Effector memory CD8-positive, alpha-beta T cell (primary cell): ENCODE results near the gene NSMF.
A peak's percentile ranks its signal among the peaks of the same experiment; 100 is the strongest.
"Not testable (repeated sequence)": the region's sequence is repeated elsewhere in the genome, so short reads cannot be mapped to it uniquely, and the experiment has no call there.

Experiments
- ATAC-seq: fragments of 150-1000 bp; cut with Tn5 transposase; replicated peaks from 2 replicates; pipeline ENCODE4 v1.10.0; 2021; ENCODE audit warnings: mild to moderate bottlenecking, moderate library complexity
- DNase-seq, 3 experiments: peaks; one replicate each; pipeline ENCODE4 v3.0.0; 2021
- H3K27ac Mint-ChIP-seq, 2 donors: one replicate each; pipeline ENCODE4 v1.8.0; 2022; ENCODE audit warnings: mild to moderate bottlenecking in 2 of 2, mixed read lengths in 2 of 2, moderate library complexity in 2 of 2
- H3K27me3 Mint-ChIP-seq, 2 donors: one replicate each; pipeline ENCODE4 v1.8.0; 2022; ENCODE audit warnings: mixed read lengths in 2 of 2
- H3K36me3 Mint-ChIP-seq: one replicate; pipeline ENCODE4 v1.8.0; 2022; ENCODE audit warnings: mild to moderate bottlenecking, moderate library complexity, mixed read lengths; ENCODE audit not compliant: insufficient read depth
- H3K4me1 Mint-ChIP-seq, 2 donors: one replicate each; pipeline ENCODE4 v1.8.0; 2022; ENCODE audit warnings: low read depth in 2 of 2, mixed read lengths in 2 of 2
- H3K4me3 Mint-ChIP-seq, 2 donors: one replicate each; pipeline ENCODE4 v1.8.0; 2022; ENCODE audit warnings: mild to moderate bottlenecking in 2 of 2, mixed read lengths in 2 of 2, moderate library complexity in 2 of 2
- H3K9me3 Mint-ChIP-seq, 2 donors: one replicate each; pipeline ENCODE4 v1.8.0; 2022; ENCODE audit warnings: mixed read lengths in 2 of 2

The NSMF gene

GRCh38 chr9:137476856-137477255 lies 17.7 kb upstream of the NSMF start:
- Mint-ChIP-seq H3K4me3 (no peak overlapping the region), H3K27ac (no peak overlapping the region), H3K36me3 (no peaks in the 10 kb centered on the region), H3K27me3 (no peaks in the 10 kb centered on the region), H3K9me3 (peaks cover 9 to 22% of the 10 kb centered on the region in 2 donors), H3K4me1 (peaks cover under 1 to 6% of the 10 kb centered on the region in 2 donors)
- ATAC-seq = no peak
- DNase-seq = no peak

- no peaks in the 10 kb centered on the region for H3K36me3 Mint-ChIP-seq
- no peak for ATAC-seq
- DNase-seq = no peak
- no peak overlapping the region for H3K27ac Mint-ChIP-seq
- H3K9me3 Mint-ChIP-seq = peaks cover 9 to 22% of the 10 kb centered on the region in 2 donors
- H3K4me1 Mint-ChIP-seq = peaks cover 2 to 3% of the 10 kb centered on the region in 2 donors
- no peaks in the 10 kb centered on the region for H3K27me3 Mint-ChIP-seq
- H3K4me3 Mint-ChIP-seq = no peak overlapping the region
Measured at GRCh38 chr9:137475666-137476065, 16.5 kb upstream of the NSMF start.

GRCh38 chr9:137474271-137474670 lies 15.1 kb upstream of the NSMF start:
- Mint-ChIP-seq H3K27me3 (no peaks in the 10 kb centered on the region), H3K27ac (no peak overlapping the region), H3K36me3 (peaks cover 3% of the 10 kb centered on the region), H3K9me3 (peaks cover 9 to 22% of the 10 kb centered on the region in 2 donors), H3K4me3 (no peak overlapping the region), H3K4me1 (peaks cover 4 to 5% of the 10 kb centered on the region in 2 donors)
- ATAC-seq (no peak), DNase-seq (no peak)

- H3K27ac Mint-ChIP-seq = no peak overlapping the region
- ATAC-seq (peak; percentile 46), DNase-seq (no peak)
- peaks cover 7 to 10% of the 10 kb centered on the region in 2 donors for H3K4me1 Mint-ChIP-seq
- peaks cover 8 to 16% of the 10 kb centered on the region in 2 donors for H3K9me3 Mint-ChIP-seq
- peaks cover 3% of the 10 kb centered on the region for H3K36me3 Mint-ChIP-seq
- H3K4me3 Mint-ChIP-seq = no peak overlapping the region
- H3K27me3 Mint-ChIP-seq = no peaks in the 10 kb centered on the region
Measured at GRCh38 chr9:137470785-137471184, 11.7 kb upstream of the NSMF start.

- H3K9me3 Mint-ChIP-seq = peaks cover 0 to 1% of the 10 kb centered on the region in 2 donors
- H3K4me1 Mint-ChIP-seq = peaks cover 7 to 14% of the 10 kb centered on the region in 2 donors
- H3K27me3 Mint-ChIP-seq = no peaks in the 10 kb centered on the region
- no peak overlapping the region for H3K4me3 Mint-ChIP-seq
- no peak for DNase-seq
- no peak overlapping the region for H3K27ac Mint-ChIP-seq
- ATAC-seq = no peak
- peaks cover 8% of the 10 kb centered on the region for H3K36me3 Mint-ChIP-seq
Measured at GRCh38 chr9:137467896-137468295, 8.8 kb upstream of the NSMF start.

- Mint-ChIP-seq H3K4me3 (no peak overlapping the region), H3K27me3 (no peaks in the 10 kb centered on the region), H3K36me3 (peaks cover 9% of the 10 kb centered on the region), H3K4me1 (peaks cover 9 to 17% of the 10 kb centered on the region in 2 donors), H3K27ac (peak overlapping the region in 1 of 2 donors; percentile 66), H3K9me3 (no peaks in the 10 kb centered on the region)
- ATAC-seq (no peak), DNase-seq (no peak)
Measured at GRCh38 chr9:137467161-137467581, 8.0 kb upstream of the NSMF start.

- H3K4me3 Mint-ChIP-seq, H3K27me3 Mint-ChIP-seq, DNase-seq, H3K9me3 Mint-ChIP-seq, ATAC-seq, H3K36me3 Mint-ChIP-seq: not testable (repeated sequence)
- H3K4me1 Mint-ChIP-seq = peaks cover 13 to 17% of the 10 kb centered on the region in 2 donors
- H3K27ac Mint-ChIP-seq = peak overlapping the region in 1 of 2 donors; percentile 66
Measured at GRCh38 chr9:137466389-137467085, 7.4 kb upstream of the NSMF start.

GRCh38 chr9:137465720-137466388 lies 6.7 kb upstream of the NSMF start:
- DNase-seq = no peak
- no peak for ATAC-seq
- no peak overlapping the region for H3K4me3 Mint-ChIP-seq
- H3K4me1 Mint-ChIP-seq = peaks cover 16 to 19% of the 10 kb centered on the region in 2 donors
- H3K27me3 Mint-ChIP-seq = no peaks in the 10 kb centered on the region
- H3K36me3 Mint-ChIP-seq = peaks cover 9% of the 10 kb centered on the region
- no peaks in the 10 kb centered on the region for H3K9me3 Mint-ChIP-seq
- H3K27ac Mint-ChIP-seq = peak overlapping the region in 1 of 2 donors; percentile 44

GRCh38 chr9:137465000-137465719 lies 6.0 kb upstream of the NSMF start:
- Mint-ChIP-seq H3K4me1 (peaks cover 16 to 17% of the 10 kb centered on the region in 2 donors), H3K27me3 (no peaks in the 10 kb centered on the region), H3K4me3 (no peak overlapping the region), H3K36me3 (peaks cover 9% of the 10 kb centered on the region), H3K9me3 (no peaks in the 10 kb centered on the region), H3K27ac (peak overlapping the region in 1 of 2 donors; percentile 44)
- ATAC-seq = no peak
- DNase-seq = no peak

- no peak for DNase-seq
- no peak for ATAC-seq
- Mint-ChIP-seq H3K4me3 (no peak overlapping the region), H3K9me3 (no peaks in the 10 kb centered on the region), H3K27ac (no peak overlapping the region), H3K4me1 (peaks cover 18 to 23% of the 10 kb centered on the region in 2 donors), H3K27me3 (no peaks in the 10 kb centered on the region), H3K36me3 (peaks cover 6% of the 10 kb centered on the region)
Measured at GRCh38 chr9:137464291-137464999, 5.3 kb upstream of the NSMF start.

- no peak for ATAC-seq
- Mint-ChIP-seq H3K27me3 (no peaks in the 10 kb centered on the region), H3K27ac (peak overlapping the region in 1 of 2 donors; percentile 25), H3K4me1 (peaks cover 18 to 23% of the 10 kb centered on the region in 2 donors), H3K36me3 (peaks cover 6% of the 10 kb centered on the region), H3K4me3 (no peak overlapping the region), H3K9me3 (no peaks in the 10 kb centered on the region)
- DNase-seq = no peak
Measured at GRCh38 chr9:137463931-137464290, 4.8 kb upstream of the NSMF start.

- Mint-ChIP-seq H3K4me1 (peaks cover 18 to 23% of the 10 kb centered on the region in 2 donors), H3K27me3 (no peaks in the 10 kb centered on the region), H3K9me3 (no peaks in the 10 kb centered on the region), H3K36me3 (peaks cover 6% of the 10 kb centered on the region), H3K27ac (peak overlapping the region in 1 of 2 donors; percentile 25), H3K4me3 (peak overlapping the region; percentile 50 to 59)
- no peak for ATAC-seq
- no peak for DNase-seq
Measured at GRCh38 chr9:137462986-137463930, 4.1 kb upstream of the NSMF start.
